H1 (cell line): Measurements from ENCODE around the gene SPSB1. TPM values are rescaled to one million over a fixed set of nuclear protein-coding genes. Genes with fewer than 3 reads are reported as not detected.

Source experiments
- RFX5 ChIP-seq: IDR thresholded peaks from 2 replicates; pipeline ENCODE4 v1.6.1; 2011; ENCODE audit warnings: low read depth, low read length, improper control_type of control experiment, borderline replicate concordance
- polyA plus RNA-seq, 7 experiments: library from polyadenylated mRNA; depleted of rRNA in 3 of 7; stranded (reverse) in 5 of 7; unstranded in 2 of 7; fragments of >200 nt in 5 of 7; fragments of 200-250 nt in 2 of 7; gene quantifications; 1 replicate in 5 of 7; 2 replicates in 1 of 7; 4 replicates in 1 of 7; pipeline versions ENCODE4 v1.2.1 to v1.2.3, GENCODE V29; 2011 to 2013; ENCODE audit warnings: missing spikeins in 2 of 7, mixed read lengths in 2 of 7
- total RNA-seq: library from RNA; stranded (reverse); fragmentation: NEBNext Ultra II Directional; extraction: Animal tissue kit (Norgen Biotek cat#: 25700); gene quantifications from 2 replicates; pipeline ENCODE4 v1.2.1, GENCODE V29; 2021

Gene SPSB1
- total and polyA plus RNA-seq, 2 of the 8 experiments (the other 6 are each of a cell fraction or from before 2014, with no cell fraction given): 5.3 to 6.4 TPM

- no peak for TF ChIP-seq RFX5
Measured at GRCh38 chr1:9374748-9375341, 82.2 kb downstream of the SPSB1 start (continued).
